ENCODE results near the gene GNG7. TPM values are rescaled to one million over a fixed set of nuclear protein-coding genes. Genes with fewer than 3 reads are reported as not detected.

Gene GNG7
- total and polyA plus RNA-seq, 10 of the 15 experiments (the other 5 are each of a cell fraction or from before 2014, with no cell fraction given) = 1.9 to 13.6 (median 6.5) TPM

GRCh38 chr19:2650515-2650914 lies 52.0 kb downstream of the GNG7 start:
- intact Hi-C loops (cut with micrococcal nuclease; ENCODE audit: unreplicated experiment) = no loop called here

More at GRCh38 chr19:2650515-2650914, 52.0 kb downstream of the GNG7 start:
- Histone ChIP-seq H3K9ac (ENCODE audit: control insufficient read depth, insufficient read depth, low read length) (no peak overlapping the region), H3K79me2 (ENCODE audit: control insufficient read depth, insufficient read depth, low read length) (no peaks in the 10 kb centered on the region), H3K4me3 (no peak overlapping the region), H3K27me3 (replicated peaks in 1 of 2; ENCODE audit: control insufficient read depth in 2 of 2, insufficient read depth in 2 of 2, low read length in 1 of 2) (no peaks in the 10 kb centered on the region), H4K20me1 (ENCODE audit: control insufficient read depth, insufficient read depth) (no peaks in the 10 kb centered on the region), H3K27ac (ENCODE audit: control insufficient read depth, insufficient read depth) (no peak overlapping the region), H3K36me3 (ENCODE audit: control insufficient read depth in 2 of 2, insufficient read depth in 2 of 2, low read length in 1 of 2) (no peaks in the 10 kb centered on the region), H2AFZ (ENCODE audit: control insufficient read depth, low read depth, low read length) (no peak overlapping the region), H3K4me1 (ENCODE audit: control insufficient read depth, insufficient read depth, low read length) (peaks cover 18% of the 10 kb centered on the region), H3K4me2 (ENCODE audit: control insufficient read depth, insufficient read depth) (no peak overlapping the region), H3K9me3 (replicated peaks; ENCODE audit: control insufficient read depth, insufficient read depth, low read length) (no peaks in the 10 kb centered on the region)
- no TSS peak for BruUV-seq (replicated peaks)
- ChIA-PET CTCF (interaction anchor here (1.2 kb wide), 1 partner anchor 98 kb away, joined by 3 read pairs; no protein-coding TSS in a partner anchor), SMC1A (ENCODE audit: uncharacterized antibody, unreplicated experiment) (no interaction called here), POLR2A (no interaction called here), RAD21 (ENCODE audit: unreplicated experiment) (no interaction called here)
- FAIRE-seq = no peak
- no peak for DNase-seq (ENCODE audit: low read depth, low spot score)
- ATAC-seq = no peak
- TF ChIP-seq CREB1 (IDR thresholded peaks at IDR 0.05; ENCODE audit: low read depth) (no peak), ZNF592 (IDR thresholded peaks at IDR 0.05) (no peak), ZNF207 (IDR thresholded peaks at IDR 0.05; ENCODE audit: borderline replicate concordance) (no peak), TCF3 (IDR thresholded peaks at IDR 0.05; ENCODE audit: borderline replicate concordance, insufficient read depth, low read depth, low read length) (no peak), PML (IDR thresholded peaks at IDR 0.05; ENCODE audit: low read length) (no peak), FOXM1 (IDR thresholded peaks at IDR 0.05; ENCODE audit: low read depth, low read length) (no peak), JUNB (IDR thresholded peaks at IDR 0.05) (no peak)
- TF ChIP-seq, protein P1, sequence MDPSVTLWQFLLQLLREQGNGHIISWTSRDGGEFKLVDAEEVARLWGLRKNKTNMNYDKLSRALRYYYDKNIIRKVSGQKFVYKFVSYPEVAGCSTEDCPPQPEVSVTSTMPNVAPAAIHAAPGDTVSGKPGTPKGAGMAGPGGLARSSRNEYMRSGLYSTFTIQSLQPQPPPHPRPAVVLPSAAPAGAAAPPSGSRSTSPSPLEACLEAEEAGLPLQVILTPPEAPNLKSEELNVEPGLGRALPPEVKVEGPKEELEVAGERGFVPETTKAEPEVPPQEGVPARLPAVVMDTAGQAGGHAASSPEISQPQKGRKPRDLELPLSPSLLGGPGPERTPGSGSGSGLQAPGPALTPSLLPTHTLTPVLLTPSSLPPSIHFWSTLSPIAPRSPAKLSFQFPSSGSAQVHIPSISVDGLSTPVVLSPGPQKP (IDR thresholded peaks at IDR 0.05; ENCODE audit: low read depth, low read length) = no peak
- TF ChIP-seq, protein P2, sequence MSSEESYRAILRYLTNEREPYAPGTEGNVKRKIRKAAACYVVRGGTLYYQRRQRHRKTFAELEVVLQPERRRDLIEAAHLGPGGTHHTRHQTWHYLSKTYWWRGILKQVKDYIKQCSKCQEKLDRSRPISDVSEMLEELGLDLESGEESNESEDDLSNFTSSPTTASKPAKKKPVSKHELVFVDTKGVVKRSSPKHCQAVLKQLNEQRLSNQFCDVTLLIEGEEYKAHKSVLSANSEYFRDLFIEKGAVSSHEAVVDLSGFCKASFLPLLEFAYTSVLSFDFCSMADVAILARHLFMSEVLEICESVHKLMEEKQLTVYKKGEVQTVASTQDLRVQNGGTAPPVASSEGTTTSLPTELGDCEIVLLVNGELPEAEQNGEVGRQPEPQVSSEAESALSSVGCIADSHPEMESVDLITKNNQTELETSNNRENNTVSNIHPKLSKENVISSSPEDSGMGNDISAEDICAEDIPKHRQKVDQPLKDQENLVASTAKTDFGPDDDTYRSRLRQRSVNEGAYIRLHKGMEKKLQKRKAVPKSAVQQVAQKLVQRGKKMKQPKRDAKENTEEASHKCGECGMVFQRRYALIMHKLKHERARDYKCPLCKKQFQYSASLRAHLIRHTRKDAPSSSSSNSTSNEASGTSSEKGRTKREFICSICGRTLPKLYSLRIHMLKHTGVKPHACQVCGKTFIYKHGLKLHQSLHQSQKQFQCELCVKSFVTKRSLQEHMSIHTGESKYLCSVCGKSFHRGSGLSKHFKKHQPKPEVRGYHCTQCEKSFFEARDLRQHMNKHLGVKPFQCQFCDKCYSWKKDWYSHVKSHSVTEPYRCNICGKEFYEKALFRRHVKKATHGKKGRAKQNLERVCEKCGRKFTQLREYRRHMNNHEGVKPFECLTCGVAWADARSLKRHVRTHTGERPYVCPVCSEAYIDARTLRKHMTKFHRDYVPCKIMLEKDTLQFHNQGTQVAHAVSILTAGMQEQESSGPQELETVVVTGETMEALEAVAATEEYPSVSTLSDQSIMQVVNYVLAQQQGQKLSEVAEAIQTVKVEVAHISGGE (CRISPR knock-in tag; IDR thresholded peaks at IDR 0.05) = no peak
- TF ChIP-seq, protein P3, sequence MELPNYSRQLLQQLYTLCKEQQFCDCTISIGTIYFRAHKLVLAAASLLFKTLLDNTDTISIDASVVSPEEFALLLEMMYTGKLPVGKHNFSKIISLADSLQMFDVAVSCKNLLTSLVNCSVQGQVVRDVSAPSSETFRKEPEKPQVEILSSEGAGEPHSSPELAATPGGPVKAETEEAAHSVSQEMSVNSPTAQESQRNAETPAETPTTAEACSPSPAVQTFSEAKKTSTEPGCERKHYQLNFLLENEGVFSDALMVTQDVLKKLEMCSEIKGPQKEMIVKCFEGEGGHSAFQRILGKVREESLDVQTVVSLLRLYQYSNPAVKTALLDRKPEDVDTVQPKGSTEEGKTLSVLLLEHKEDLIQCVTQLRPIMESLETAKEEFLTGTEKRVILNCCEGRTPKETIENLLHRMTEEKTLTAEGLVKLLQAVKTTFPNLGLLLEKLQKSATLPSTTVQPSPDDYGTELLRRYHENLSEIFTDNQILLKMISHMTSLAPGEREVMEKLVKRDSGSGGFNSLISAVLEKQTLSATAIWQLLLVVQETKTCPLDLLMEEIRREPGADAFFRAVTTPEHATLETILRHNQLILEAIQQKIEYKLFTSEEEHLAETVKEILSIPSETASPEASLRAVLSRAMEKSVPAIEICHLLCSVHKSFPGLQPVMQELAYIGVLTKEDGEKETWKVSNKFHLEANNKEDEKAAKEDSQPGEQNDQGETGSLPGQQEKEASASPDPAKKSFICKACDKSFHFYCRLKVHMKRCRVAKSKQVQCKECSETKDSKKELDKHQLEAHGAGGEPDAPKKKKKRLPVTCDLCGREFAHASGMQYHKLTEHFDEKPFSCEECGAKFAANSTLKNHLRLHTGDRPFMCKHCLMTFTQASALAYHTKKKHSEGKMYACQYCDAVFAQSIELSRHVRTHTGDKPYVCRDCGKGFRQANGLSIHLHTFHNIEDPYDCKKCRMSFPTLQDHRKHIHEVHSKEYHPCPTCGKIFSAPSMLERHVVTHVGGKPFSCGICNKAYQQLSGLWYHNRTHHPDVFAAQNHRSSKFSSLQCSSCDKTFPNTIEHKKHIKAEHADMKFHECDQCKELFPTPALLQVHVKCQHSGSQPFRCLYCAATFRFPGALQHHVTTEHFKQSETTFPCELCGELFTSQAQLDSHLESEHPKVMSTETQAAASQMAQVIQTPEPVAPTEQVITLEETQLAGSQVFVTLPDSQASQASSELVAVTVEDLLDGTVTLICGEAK (IDR thresholded peaks at IDR 0.05; ENCODE audit: borderline replicate concordance) = no peak
- in situ Hi-C loops (cut with MboI) = no loop called here
- 96% methylated on average over 21 of the region's 21 CpGs for WGBS (ENCODE audit: insufficient coverage, insufficient replicate concordance, low lambda C conversion rate, missing lambda C conversion rate)

Measured in GM12878 (cell line).